ENCODE measurements around the gene SAMD15. TPM values are rescaled to one million over a fixed set of nuclear protein-coding genes. Genes with fewer than 3 reads are reported as not detected.
"Not testable (repeated sequence)": the region's sequence is repeated elsewhere in the genome, so short reads cannot be mapped to it uniquely, and the experiment has no call there.

Gene SAMD15
- under 1 TPM in 1 of 2 donors, not detected in 1; 0.52 TPM for total RNA-seq

GRCh38 chr14:77376771-77377501, at the start of gene SAMD15, which contains the start of gene TMED8:
TSS of gene SAMD15 (plus strand) at chr14:77377379. CDS start at chr14:77377419, 40 bp downstream.
TSS of gene TMED8 (minus strand) at chr14:77377094. CDS start at chr14:77377053, 41 bp downstream.
- DNase-seq (peak; percentile 78 to 88 (median 81)), ATAC-seq (peak; percentile 97)
- peak within 1 kb of the TSS; percentile 18 to 93 (median 83) for H3K27ac ChIP-seq
- peaks cover 15% of the 10 kb centered on the region for H3K4me1 ChIP-seq
- WGBS, 2 donors, result 0 to 2% methylated on average over 23 to 52 of the region's 69 CpGs
- H3K4me3 ChIP-seq, result peak within 1 kb of the TSS; percentile 80 to 95
- intact Hi-C loops (cut with DNase I), result no loop called here
- no peaks in the 10 kb centered on the region for H3K36me3 ChIP-seq (replicated peaks in 1 of 2; ENCODE audit: insufficient read depth in 1 of 2, low read depth in 2 of 2)
- no peaks in the 10 kb centered on the region for H3K9me3 ChIP-seq
- TF ChIP-seq CTCF (IDR thresholded peaks at IDR 0.05), result peak in 5 of 7 experiments; percentile 23 to 50 (median 39)
- peak; percentile 25 to 62 (median 60) for TF ChIP-seq POLR2A (IDR thresholded peaks at IDR 0.05)
- H3K27me3 ChIP-seq, result no peaks in the 10 kb centered on the region

GRCh38 chr14:77329872-77330271, 47.3 kb upstream of the SAMD15 start:
- no peak overlapping the region for H3K27ac ChIP-seq
- DNase-seq, result no peak
- no peaks in the 10 kb centered on the region for H3K27me3 ChIP-seq
- no peak overlapping the region for H3K4me3 ChIP-seq
- ATAC-seq, result no peak
- 79 to 88% methylated on average over 5 to 7 of the region's 7 CpGs for WGBS, 2 donors
- intact Hi-C loops (cut with DNase I), result no loop called here
- no peak for TF ChIP-seq POLR2A (IDR thresholded peaks at IDR 0.05)
- no peak for TF ChIP-seq CTCF (IDR thresholded peaks at IDR 0.05)
- H3K9me3 ChIP-seq, result no peaks in the 10 kb centered on the region
- H3K4me1 ChIP-seq, result no peaks in the 10 kb centered on the region
- H3K36me3 ChIP-seq (replicated peaks in 1 of 2; ENCODE audit: insufficient read depth in 1 of 2, low read depth in 2 of 2), result no peaks in the 10 kb centered on the region

GRCh38 chr14:77335576-77335975, 41.6 kb upstream of the SAMD15 start:
- intact Hi-C loops (cut with DNase I), result no loop called here
- Histone ChIP-seq H3K36me3 (replicated peaks in 1 of 2; ENCODE audit: insufficient read depth in 1 of 2, low read depth in 2 of 2) (no peaks in the 10 kb centered on the region), H3K27me3 (no peaks in the 10 kb centered on the region), H3K4me3 (no peak overlapping the region), H3K9me3 (no peaks in the 10 kb centered on the region), H3K27ac (no peak overlapping the region), H3K4me1 (no peaks in the 10 kb centered on the region)
- ATAC-seq, result no peak
- TF ChIP-seq CTCF (IDR thresholded peaks at IDR 0.05) (no peak), POLR2A (IDR thresholded peaks at IDR 0.05) (no peak)
- no peak for DNase-seq
- WGBS, 2 donors, result 90 to 91% methylated on average over 3 of the region's 3 CpGs

- H3K9me3 ChIP-seq; ATAC-seq; H3K27ac ChIP-seq; H3K4me1 ChIP-seq; H3K27me3 ChIP-seq; intact Hi-C loops (cut with DNase I); H3K4me3 ChIP-seq; DNase-seq; H3K36me3 ChIP-seq (replicated peaks in 1 of 2; ENCODE audit: insufficient read depth in 1 of 2, low read depth in 2 of 2): not testable (repeated sequence)
- WGBS, 2 donors, result 90 to 95% methylated on average over 9 of the region's 9 CpGs
Measured at GRCh38 chr14:77337255-77337654, 39.9 kb upstream of the SAMD15 start.

- no peak for ATAC-seq
Measured at GRCh38 chr14:77337880-77338279, 39.3 kb upstream of the SAMD15 start.

More at GRCh38 chr14:77337880-77338279, 39.3 kb upstream of the SAMD15 start:
- H3K27me3 ChIP-seq, result no peaks in the 10 kb centered on the region
- no peak for DNase-seq
- no peaks in the 10 kb centered on the region for H3K9me3 ChIP-seq
- H3K27ac ChIP-seq, result no peak overlapping the region
- intact Hi-C loops (cut with DNase I), result no loop called here
- H3K4me3 ChIP-seq, result no peak overlapping the region
- H3K4me1 ChIP-seq, result no peaks in the 10 kb centered on the region
- WGBS, 2 donors, result 92 to 98% methylated on average over 3 of the region's 3 CpGs
- H3K36me3 ChIP-seq (replicated peaks in 1 of 2; ENCODE audit: insufficient read depth in 1 of 2, low read depth in 2 of 2), result peaks cover 3 to 7% of the 10 kb centered on the region in 2 donors
- no peak for TF ChIP-seq CTCF (IDR thresholded peaks at IDR 0.05)
- TF ChIP-seq POLR2A (IDR thresholded peaks at IDR 0.05), result no peak

Measured in body of pancreas (tissue), 4 donors.